HepG2 (cell line): ENCODE results near the gene NALCN.

Experiments used
- CREM ChIP-seq, 2 experiments: sonication (generic) in 1 of 2; formaldehyde crosslinking in 1 of 2; IDR thresholded peaks; 2 replicates each; pipeline versions ENCODE4 v1.4.0 to v1.6.1; 2016 to 2020; ENCODE audit warnings: antibody characterized with exemption in 1 of 2, mild to moderate bottlenecking in 1 of 2, missing genetic modification reagents in 1 of 2
- MXI1 ChIP-seq: IDR thresholded peaks from 3 replicates; pipeline ENCODE4 v1.6.1; 2012; ENCODE audit warnings: low read depth, low read length, inconsistent platforms, borderline replicate concordance
- PAWR ChIP-seq: sonication (generic); formaldehyde crosslinking; IDR thresholded peaks from 2 replicates; pipeline ENCODE4 v1.4.0; 2020; ENCODE audit warnings: missing genetic modification reagents, mild to moderate bottlenecking, borderline replicate concordance
- PAX8 ChIP-seq: sonication (generic); formaldehyde crosslinking; IDR thresholded peaks from 2 replicates; pipeline ENCODE4 v1.8.0; 2022; ENCODE audit warnings: mild to moderate bottlenecking, missing genetic modification reagents, borderline replicate concordance
- POLR2A ChIP-seq, 2 experiments: IDR thresholded peaks; 2 replicates each; pipeline ENCODE4 v1.6.1; 2011; ENCODE audit warnings: low read depth in 2 of 2, low read length in 2 of 2, mild to moderate bottlenecking in 1 of 2, moderate library complexity in 1 of 2; ENCODE audit not compliant: insufficient read depth in 1 of 2
- RAD21 ChIP-seq: fragments of 450-650 bp; formaldehyde crosslinking; IDR thresholded peaks from 2 replicates; pipeline ENCODE4 v1.5.0; 2020; ENCODE audit warnings: mild to moderate bottlenecking
- ZC3H13 ChIP-seq: sonication (generic); formaldehyde crosslinking; IDR thresholded peaks from 2 replicates; pipeline ENCODE4 v1.8.1; 2023; ENCODE audit warnings: mild to moderate bottlenecking, missing genetic modification reagents, moderate library complexity
- ZNF281 ChIP-seq: sonication (generic); formaldehyde crosslinking; IDR thresholded peaks from 2 replicates; pipeline ENCODE4 v1.4.0; 2020; ENCODE audit warnings: missing genetic modification reagents, borderline replicate concordance
- ZNF7 ChIP-seq: IDR thresholded peaks from 2 replicates; pipeline ENCODE4 v1.6.1; 2016; ENCODE audit warnings: missing biosample characterization, missing genetic modification reagents
- ZNF776 ChIP-seq: sonication (generic); formaldehyde crosslinking; IDR thresholded peaks from 2 replicates; pipeline ENCODE4 v1.4.0; 2020; ENCODE audit warnings: mild to moderate bottlenecking, missing genetic modification reagents

GRCh38 chr13:101181076-101181685, 235.1 kb downstream of the NALCN start:
- TF ChIP-seq MXI1 (no peak), CREM (IDR thresholded peaks at IDR 0.05) (no peak), CREM (CRISPR knock-in tag; IDR thresholded peaks at IDR 0.05) (no peak), POLR2A (IDR thresholded peaks at IDR 0.05; ENCODE audit: insufficient read depth in 1 of 2, low read depth in 2 of 2, low read length in 2 of 2) (no peak), ZNF776 (no peak), ZC3H13 (CRISPR knock-in tag) (no peak), PAWR (CRISPR knock-in tag) (no peak), RAD21 (CRISPR knock-in tag) (no peak), ZNF7 (CRISPR knock-in tag) (no peak), ZNF281 (CRISPR knock-in tag) (no peak), PAX8 (no peak)
